Esophagus squamous epithelium (tissue), 5 donors: Measurements from ENCODE around the gene C1orf210. TPM values are rescaled to one million over a fixed set of nuclear protein-coding genes. Genes with fewer than 3 reads are reported as not detected.

Experiments used
- DNase-seq: peaks from one replicate; lab custom pipeline; 2025; lab: John Stamatoyannopoulos, UW
- H3K27ac ChIP-seq, 4 donors: fragments of 200-600 bp; sonication (generic); one replicate each; pipeline ENCODE4 v1.5.1; 2016 to 2019; ENCODE audit warnings: mild to moderate bottlenecking in 1 of 4
- H3K27me3 ChIP-seq, 4 donors: fragments of 200-600 bp; sonication (generic); 1 replicate in 3 of 4; 2 replicates in 1 of 4; pipeline versions ENCODE4 v1.5.1 to v1.6.0; 2017 to 2021; ENCODE audit warnings: antibody characterized with exemption in 1 of 4
- H3K36me3 ChIP-seq, 3 donors: fragments of 200-600 bp; sonication (generic); one replicate each; pipeline ENCODE4 v1.5.1; 2016 to 2019
- H3K4me1 ChIP-seq, 3 donors: fragments of 200-600 bp; sonication (generic); one replicate each; pipeline ENCODE4 v1.5.1; 2017 to 2019
- H3K4me3 ChIP-seq, 4 donors: fragments of 200-600 bp; sonication (generic); 1 replicate in 3 of 4; 2 replicates in 1 of 4; pipeline ENCODE4 v1.5.1; 2016 to 2019; ENCODE audit warnings: mild to moderate bottlenecking in 2 of 4, moderate library complexity in 1 of 4
- H3K9me3 ChIP-seq, 3 donors: fragments of 200-600 bp; sonication (generic); one replicate each; pipeline ENCODE4 v1.5.1; 2016 to 2019
- CTCF ChIP-seq, 6 experiments: fragments of 450-650 bp in 4 of 6; fragments of 200-600 bp in 2 of 6; sonication (generic) in 2 of 6; IDR thresholded peaks; one replicate each; pipeline ENCODE4 v1.5.1; 2016 to 2019; ENCODE audit warnings: antibody characterized with exemption in 6 of 6, mild to moderate bottlenecking in 4 of 6, moderate library complexity in 4 of 6
- POLR2A ChIP-seq, 4 donors: fragments of 450-650 bp; IDR thresholded peaks; one replicate each; pipeline ENCODE4 v1.6.1; 2017; ENCODE audit warnings: antibody characterized with exemption in 4 of 4, mild to moderate bottlenecking in 4 of 4, moderate library complexity in 3 of 4
- WGBS, 2 donors: methylation state at CpG; one replicate each; pipeline ENCODE4 v1.1.5; 2018; 5-methylcytosine and 5-hydroxymethylcytosine counted together
- intact Hi-C: fragments of 100-400 bp; cut with DNase I; formaldehyde crosslinking; loops from one replicate; pipeline ENCODE4 v1.15.0; 2022
- total RNA-seq, 4 donors: library from RNA; depleted of rRNA; stranded (reverse); fragments of >200 nt; gene quantifications; one replicate each; pipeline ENCODE4 v1.1.0, GENCODE V29; 2016
- donor health status: DM: yes; HTN: yes; CAD: no.

C1orf210 gene
- total RNA-seq, 4 donors from 2014 or later: 7.9 to 16.2 (median 11.4) TPM

GRCh38 chr1:43307458-43308158, 22.2 kb upstream of the C1orf210 start:
- Histone ChIP-seq H3K36me3 (peaks cover 0 to 6% (median 0%) of the 10 kb centered on the region in 3 donors), H3K4me3 (no peak overlapping the region), H3K27ac (no peak overlapping the region), H3K4me1 (peaks cover 2 to 23% (median 4%) of the 10 kb centered on the region in 3 donors), H3K27me3 (no peaks in the 10 kb centered on the region), H3K9me3 (no peaks in the 10 kb centered on the region)
- no peak for DNase-seq
- intact Hi-C loops: no loop called here
- TF ChIP-seq CTCF (IDR thresholded peaks at IDR 0.05) (no peak), POLR2A (IDR thresholded peaks at IDR 0.05) (no peak)
- 87 to 94% methylated on average over 6 of the region's 9 CpGs for whole genome bisulfite sequencing, 2 donors

GRCh38 chr1:43306688-43307457, 21.5 kb upstream of the C1orf210 start:
- Histone ChIP-seq H3K27ac (no peak overlapping the region), H3K27me3 (no peaks in the 10 kb centered on the region), H3K4me3 (no peak overlapping the region), H3K9me3 (no peaks in the 10 kb centered on the region), H3K4me1 (peaks cover 2 to 23% (median 4%) of the 10 kb centered on the region in 3 donors), H3K36me3 (no peaks in the 10 kb centered on the region)
- no peak for TF ChIP-seq CTCF (IDR thresholded peaks at IDR 0.05)
- no peak for TF ChIP-seq POLR2A (IDR thresholded peaks at IDR 0.05)
- no peak for DNase-seq
- intact Hi-C loops: no loop called here
- 81 to 91% methylated on average over 9 to 12 of the region's 17 CpGs for WGBS, 2 donors

- WGBS, 2 donors: 67 to 68% methylated on average over 6 of the region's 6 CpGs
- H3K9me3 ChIP-seq: no peaks in the 10 kb centered on the region
- no peaks in the 10 kb centered on the region for H3K27me3 ChIP-seq
- TF ChIP-seq CTCF (IDR thresholded peaks at IDR 0.05): no peak
- TF ChIP-seq POLR2A (IDR thresholded peaks at IDR 0.05): no peak
- peaks cover 2 to 23% (median 4%) of the 10 kb centered on the region in 3 donors for H3K4me1 ChIP-seq
- H3K27ac ChIP-seq: no peak overlapping the region
- H3K4me3 ChIP-seq: no peak overlapping the region
- H3K36me3 ChIP-seq: no peaks in the 10 kb centered on the region
- intact Hi-C loops: no loop called here
- no peak for DNase-seq
Measured at GRCh38 chr1:43305926-43306687, 20.7 kb upstream of the C1orf210 start.

GRCh38 chr1:43305461-43305860, 20.1 kb upstream of the C1orf210 start:
- peaks cover 2 to 23% (median 4%) of the 10 kb centered on the region in 3 donors for H3K4me1 ChIP-seq
- no peaks in the 10 kb centered on the region for H3K27me3 ChIP-seq
- TF ChIP-seq POLR2A (IDR thresholded peaks at IDR 0.05) (no peak), CTCF (IDR thresholded peaks at IDR 0.05) (no peak)
- H3K36me3 ChIP-seq: no peaks in the 10 kb centered on the region
- H3K27ac ChIP-seq: no peak overlapping the region
- no peak for DNase-seq
- no peaks in the 10 kb centered on the region for H3K9me3 ChIP-seq
- intact Hi-C loops: no loop called here
- no peak overlapping the region for H3K4me3 ChIP-seq
- WGBS, 2 donors: 58 to 59% methylated on average over 3 of the region's 3 CpGs
